ENCODE measurements around the gene RPH3AL.

DNA sequence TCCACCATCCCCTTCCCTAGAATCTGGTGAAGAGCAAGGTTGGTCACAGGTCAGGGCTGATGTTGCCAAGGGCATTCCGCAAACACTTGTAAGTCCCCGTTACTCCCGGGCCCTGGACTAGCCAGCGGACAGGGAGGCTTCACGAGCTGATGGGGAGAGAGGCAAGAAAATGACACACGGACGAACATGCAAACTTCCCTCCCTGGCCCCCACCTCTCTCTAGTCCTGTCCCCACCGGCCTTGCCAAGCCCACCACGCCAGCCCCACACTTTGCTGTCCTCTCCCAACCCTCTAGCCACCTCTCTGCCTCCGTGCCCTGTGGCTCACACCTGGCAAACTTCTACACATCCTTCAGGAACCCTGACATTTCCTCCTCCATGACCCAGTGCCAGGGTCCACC is 54.8 kb downstream of the RPH3AL start:
- TF ChIP-seq POLR2A (IDR thresholded peaks at IDR 0.05; ENCODE audit: low read depth, low read length) = no peak
- no peak for TF ChIP-seq POLR2AphosphoS5 (IDR thresholded peaks at IDR 0.05; ENCODE audit: low read depth, low read length)
- TF ChIP-seq TAF1 (IDR thresholded peaks at IDR 0.05; ENCODE audit: borderline replicate concordance, low read depth, low read length) = no peak

Data from GM12892 (cell line).